ENCODE results near the gene NTRK1.

NTRK1 gene

DNA sequence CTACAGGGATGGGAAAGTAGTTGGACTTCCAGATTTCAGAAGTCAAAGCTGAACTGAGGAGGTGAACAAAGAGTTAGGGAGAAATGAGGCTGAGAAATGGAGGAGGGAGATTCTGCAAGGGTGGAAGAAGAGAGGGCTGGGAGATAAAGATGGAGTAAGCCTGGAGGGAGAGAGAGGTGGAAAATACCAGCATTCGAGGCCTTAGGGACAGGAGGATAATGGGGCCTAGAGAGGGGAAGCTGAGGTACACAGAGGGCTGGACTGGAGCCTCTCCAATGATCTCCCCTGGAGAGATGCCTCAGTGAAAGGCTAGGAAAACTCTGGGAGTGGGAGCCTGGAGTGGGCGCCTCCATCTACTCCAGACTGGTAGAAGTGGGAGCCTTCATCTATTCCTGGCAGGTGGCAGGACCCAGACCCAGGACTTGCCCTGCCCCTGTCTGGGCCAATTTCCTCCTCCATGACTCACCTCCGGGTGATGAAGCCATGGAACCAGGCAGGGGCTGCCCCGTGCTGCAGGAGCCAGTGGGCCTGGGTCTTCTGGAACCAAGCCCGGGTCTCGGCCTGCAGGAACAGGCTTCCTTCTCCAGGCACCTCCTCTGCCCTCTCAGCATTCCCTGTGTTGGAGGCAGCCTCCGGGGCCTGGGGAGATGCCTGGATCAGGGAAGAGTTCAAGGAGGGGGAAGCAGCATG lies 45.9 kb upstream of the NTRK1 start:
- TF ChIP-seq, protein P1, sequence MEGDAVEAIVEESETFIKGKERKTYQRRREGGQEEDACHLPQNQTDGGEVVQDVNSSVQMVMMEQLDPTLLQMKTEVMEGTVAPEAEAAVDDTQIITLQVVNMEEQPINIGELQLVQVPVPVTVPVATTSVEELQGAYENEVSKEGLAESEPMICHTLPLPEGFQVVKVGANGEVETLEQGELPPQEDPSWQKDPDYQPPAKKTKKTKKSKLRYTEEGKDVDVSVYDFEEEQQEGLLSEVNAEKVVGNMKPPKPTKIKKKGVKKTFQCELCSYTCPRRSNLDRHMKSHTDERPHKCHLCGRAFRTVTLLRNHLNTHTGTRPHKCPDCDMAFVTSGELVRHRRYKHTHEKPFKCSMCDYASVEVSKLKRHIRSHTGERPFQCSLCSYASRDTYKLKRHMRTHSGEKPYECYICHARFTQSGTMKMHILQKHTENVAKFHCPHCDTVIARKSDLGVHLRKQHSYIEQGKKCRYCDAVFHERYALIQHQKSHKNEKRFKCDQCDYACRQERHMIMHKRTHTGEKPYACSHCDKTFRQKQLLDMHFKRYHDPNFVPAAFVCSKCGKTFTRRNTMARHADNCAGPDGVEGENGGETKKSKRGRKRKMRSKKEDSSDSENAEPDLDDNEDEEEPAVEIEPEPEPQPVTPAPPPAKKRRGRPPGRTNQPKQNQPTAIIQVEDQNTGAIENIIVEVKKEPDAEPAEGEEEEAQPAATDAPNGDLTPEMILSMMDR (conservative IDR thresholded peaks at IDR 0.05; ENCODE audit: low read depth), result no peak
- peak; percentile 56 for DNase-seq (ENCODE audit: low spot score)
- peak overlapping the region; percentile 69 for H3K27ac ChIP-seq
- POLR2A ChIA-PET (ENCODE audit: low non-redundant PET), result interaction anchor here (0.9 kb wide), 1 partner anchor 45 kb away, joined by 3 read pairs; no protein-coding TSS in a partner anchor
- CTCF ChIA-PET, result interaction anchor here (0.6 to 0.9 kb wide), 6 partner anchors 36 to 239 kb away, joined by 3 to 5 read pairs (median 3); partner anchors contain the start of gene NTRK1

DNA sequence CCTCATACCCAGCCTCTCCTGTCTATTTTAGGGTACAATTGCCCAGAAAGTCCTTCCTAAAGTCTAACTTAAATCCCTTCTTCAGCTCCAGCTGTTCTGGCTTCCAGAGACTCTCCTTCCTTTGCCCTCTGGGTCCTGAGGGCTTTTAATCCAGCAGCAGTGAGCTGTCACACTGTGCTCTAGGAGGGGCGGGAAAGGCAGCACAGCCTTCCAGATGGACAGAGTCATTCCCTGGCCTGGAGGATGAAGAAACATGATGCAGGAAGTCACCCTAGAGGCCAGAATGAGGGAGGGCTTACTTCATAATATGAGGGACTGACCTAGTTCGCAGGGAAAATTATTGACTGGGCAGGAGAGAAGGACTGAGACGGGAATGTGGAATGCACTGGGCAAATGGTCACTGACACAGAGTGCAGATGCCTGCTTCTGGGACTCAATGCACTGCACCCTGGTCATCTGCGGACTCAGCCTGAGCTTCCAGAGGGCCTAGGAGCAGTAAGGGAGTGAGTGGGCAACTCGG lies 45.3 kb upstream of the NTRK1 start:
- POLR2A ChIA-PET (ENCODE audit: low non-redundant PET), result no interaction called here
- TF ChIP-seq, protein P1 (conservative IDR thresholded peaks at IDR 0.05; ENCODE audit: low read depth), result no peak
- H3K27ac ChIP-seq, result peak overlapping the region; percentile 69
- CTCF ChIA-PET, result interaction anchor here (0.7 kb wide), 1 partner anchor 127 kb away, joined by 3 read pairs; no protein-coding TSS in a partner anchor
- DNase-seq (ENCODE audit: low spot score), result peak; percentile 36

DNA sequence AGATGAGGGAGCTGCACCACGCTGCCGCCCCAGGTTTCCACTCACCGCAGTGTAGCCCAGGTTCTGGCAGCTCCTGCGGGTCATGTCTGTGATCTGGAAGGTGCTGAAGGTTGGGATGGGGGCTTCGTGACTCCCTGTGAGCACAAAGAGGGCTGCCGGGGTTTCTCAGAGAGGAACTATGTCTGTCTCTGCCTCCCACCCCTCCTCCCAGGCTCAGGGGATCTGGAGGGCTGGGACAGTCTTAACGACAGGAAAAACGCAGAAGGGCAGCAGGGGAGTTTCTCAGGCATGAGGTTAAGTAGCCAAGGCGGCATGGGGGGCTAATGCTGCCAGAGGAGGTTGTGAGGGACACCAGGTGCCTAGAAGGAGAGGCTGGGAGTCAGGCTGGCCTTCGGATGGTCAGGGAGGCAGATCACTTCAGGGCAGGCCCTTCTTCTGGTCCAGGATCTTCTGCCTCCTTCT lies 44.7 kb upstream of the NTRK1 start:
- POLR2A ChIA-PET (ENCODE audit: low non-redundant PET), result no interaction called here
- CTCF ChIA-PET, result interaction anchor here (0.7 kb wide), 1 partner anchor 126 kb away, joined by 3 read pairs; no protein-coding TSS in a partner anchor
- TF ChIP-seq, protein P1 (conservative IDR thresholded peaks at IDR 0.05; ENCODE audit: low read depth), result no peak
- H3K27ac ChIP-seq, result peak overlapping the region; percentile 69
- DNase-seq (ENCODE audit: low spot score), result no peak

DNA sequence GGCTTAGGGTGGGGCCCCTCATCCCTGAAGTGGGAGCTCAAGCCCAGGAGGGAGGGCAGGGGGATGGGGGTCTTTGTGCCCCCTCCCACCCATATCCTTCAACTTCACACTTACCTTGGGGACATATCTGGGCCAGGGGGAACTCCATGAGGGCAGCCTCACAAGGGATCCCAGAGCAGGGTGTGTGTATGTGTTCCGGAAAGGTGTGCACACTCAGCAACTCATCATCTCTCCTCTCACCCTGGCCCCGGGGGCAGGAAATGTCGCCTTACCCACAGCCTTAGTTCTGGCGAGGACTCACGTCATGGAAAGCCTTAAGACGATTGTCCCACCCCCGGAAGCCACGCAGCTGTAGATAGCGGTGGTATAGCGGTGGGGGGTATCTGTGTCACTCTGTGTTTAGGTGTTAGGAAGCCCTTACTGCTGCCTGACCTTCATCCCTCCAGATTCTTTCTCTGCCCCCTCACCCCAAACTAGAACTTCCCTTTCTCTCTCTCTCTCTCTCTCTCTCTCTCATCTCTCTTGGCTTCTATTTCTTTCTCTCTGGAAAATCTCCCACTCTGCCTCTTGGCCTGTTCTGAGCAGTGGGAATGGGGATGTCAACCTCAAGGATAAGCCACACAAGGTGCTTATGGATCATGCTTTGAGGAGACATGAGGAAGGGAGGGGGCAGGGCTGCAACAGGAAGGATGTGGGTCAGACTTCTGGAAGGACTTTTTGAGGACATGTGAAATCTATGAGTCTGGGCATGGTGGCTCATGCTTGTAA lies 43.9 kb upstream of the NTRK1 start, which contains the start of gene SH2D2A:
Gene SH2D2A, minus strand, starts transcription at position 288 of the 768 bp plus-strand sequence. Its CDS starts 140 bp downstream, at position 148.
- POLR2A ChIA-PET (ENCODE audit: low non-redundant PET), result no interaction called here
- CTCF ChIA-PET, result interaction anchor here (0.6 to 1.7 kb wide), 2 partner anchors 22 to 319 kb away, joined by 3 to 5 read pairs; no protein-coding TSS in a partner anchor
- TF ChIP-seq, protein P1 (conservative IDR thresholded peaks at IDR 0.05; ENCODE audit: low read depth), result no peak
- DNase-seq (ENCODE audit: low spot score), result peak; percentile 54
- peak within 1 kb of the TSS; percentile 69 for H3K27ac ChIP-seq

DNA sequence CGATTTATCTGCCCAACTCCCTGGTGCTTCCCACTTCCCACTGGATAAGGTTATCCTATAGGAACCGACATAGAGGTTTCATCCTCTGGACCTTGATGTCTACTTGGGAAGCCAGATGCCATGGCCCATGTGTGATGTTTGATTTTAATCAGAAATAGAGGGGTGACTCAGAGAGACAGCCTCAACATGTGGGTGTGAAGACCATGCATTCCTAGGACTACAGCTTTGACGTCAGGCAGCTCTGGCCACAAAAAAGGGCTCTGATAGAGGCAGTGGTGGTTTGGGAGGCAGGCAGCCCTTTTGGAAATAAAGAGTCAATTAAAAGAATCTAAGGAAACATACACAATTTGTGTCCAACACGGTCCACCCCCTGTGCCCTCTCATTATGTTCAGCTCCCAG lies 38.9 kb upstream of the NTRK1 start:
- DNase-seq (ENCODE audit: low spot score), result no peak
- TF ChIP-seq, protein P1 (conservative IDR thresholded peaks at IDR 0.05; ENCODE audit: low read depth), result no peak
- no peak overlapping the region for H3K27ac ChIP-seq
- ChIA-PET POLR2A (ENCODE audit: low non-redundant PET) (no interaction called here), CTCF (interaction anchor here (1.5 kb wide), 1 partner anchor 132 kb away, joined by 5 read pairs; no protein-coding TSS in a partner anchor)

DNA sequence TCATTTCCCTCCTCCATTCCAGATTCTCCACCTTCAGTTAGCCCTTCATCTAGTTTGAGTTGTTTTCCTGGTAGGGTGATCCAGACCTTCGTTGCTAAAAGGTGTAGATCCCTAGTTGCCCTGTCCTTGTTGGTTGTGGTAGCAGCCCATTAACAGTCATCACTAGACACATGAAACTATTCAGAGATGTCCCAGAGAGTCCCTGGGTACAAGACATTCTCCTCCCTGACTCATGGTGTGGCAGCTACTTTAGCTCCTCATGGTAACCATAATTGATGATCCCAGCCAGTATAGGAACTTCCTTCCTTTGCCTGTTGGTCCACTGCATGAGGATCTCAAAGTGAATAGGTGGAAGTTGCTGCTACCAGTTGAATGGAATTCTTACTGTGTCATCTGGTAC lies 38.0 kb upstream of the NTRK1 start:
- TF ChIP-seq, protein P1 (conservative IDR thresholded peaks at IDR 0.05; ENCODE audit: low read depth), result no peak
- ChIA-PET CTCF (interaction anchor here (1.5 kb wide), 1 partner anchor 133 kb away, joined by 5 read pairs; no protein-coding TSS in a partner anchor), POLR2A (ENCODE audit: low non-redundant PET) (no interaction called here)
- DNase-seq (ENCODE audit: low spot score), result no peak
- H3K27ac ChIP-seq, result no peak overlapping the region
